HEK293 (cell line): ENCODE data around the gene TRIM66.

Source experiments
- GLI4 ChIP-seq: fragments of 450-650 bp; formaldehyde crosslinking; IDR thresholded peaks from 2 replicates; pipeline ENCODE4 v1.5.1; 2016; ENCODE audit warnings: missing biosample characterization, missing genetic modification characterization
- HOXC10 ChIP-seq: sonication (generic); formaldehyde crosslinking; IDR thresholded peaks from 2 replicates; pipeline ENCODE4 v1.8.1; 2023; ENCODE audit warnings: mild to moderate bottlenecking, missing genetic modification reagents
- SP2 ChIP-seq: fragments of 450-650 bp; formaldehyde crosslinking; IDR thresholded peaks from 2 replicates; pipeline ENCODE4 v1.5.1; 2016; ENCODE audit warnings: missing biosample characterization, missing genetic modification characterization
- SP7 ChIP-seq: fragments of 450-650 bp; formaldehyde crosslinking; IDR thresholded peaks from 2 replicates; pipeline ENCODE4 v1.5.1; 2016; ENCODE audit warnings: missing biosample characterization, missing genetic modification characterization
- TCF7L2 ChIP-seq: IDR thresholded peaks from 2 replicates; pipeline ENCODE4 v1.6.1; 2011; ENCODE audit warnings: low read depth, mild to moderate bottlenecking, inconsistent platforms, low read length, moderate library complexity, borderline replicate concordance
- YY1 ChIP-seq: fragments of 450-650 bp; formaldehyde crosslinking; IDR thresholded peaks from 2 replicates; pipeline ENCODE4 v1.5.1; 2018; ENCODE audit warnings: missing biosample characterization, missing genetic modification characterization
- ZNF248 ChIP-seq: fragments of 450-650 bp; formaldehyde crosslinking; IDR thresholded peaks from 2 replicates; pipeline ENCODE4 v1.5.1; 2017; ENCODE audit warnings: missing biosample characterization, missing genetic modification characterization
- ZNF341 ChIP-seq: fragments of 450-650 bp; formaldehyde crosslinking; IDR thresholded peaks from 2 replicates; pipeline ENCODE4; 2016; ENCODE audit warnings: low read depth, missing biosample characterization, missing genetic modification characterization
- ZNF792 ChIP-seq: fragments of 450-650 bp; formaldehyde crosslinking; IDR thresholded peaks from 2 replicates; pipeline ENCODE4 v1.5.1; 2016; ENCODE audit warnings: missing biosample characterization, missing genetic modification characterization
- TF ChIP-seq, protein P1 (sequence below): fragments of 450-650 bp; formaldehyde crosslinking; IDR thresholded peaks from 2 replicates; pipeline ENCODE4 v1.5.1; 2016; ENCODE audit warnings: missing biosample characterization, missing genetic modification characterization
- TF ChIP-seq, protein P2 (sequence below): fragments of 450-650 bp; formaldehyde crosslinking; IDR thresholded peaks from 2 replicates; pipeline ENCODE4 v1.5.1; 2016; ENCODE audit warnings: missing biosample characterization, missing genetic modification characterization
- TF ChIP-seq, protein P3 (sequence below): fragments of 450-650 bp; formaldehyde crosslinking; IDR thresholded peaks from 2 replicates; pipeline ENCODE4 v1.5.1; 2016; ENCODE audit warnings: missing biosample characterization, missing genetic modification characterization
- TF ChIP-seq, protein P4 (sequence below): fragments of 450-650 bp; formaldehyde crosslinking; IDR thresholded peaks from 2 replicates; pipeline ENCODE4 v1.5.1; 2016; ENCODE audit warnings: missing biosample characterization, missing genetic modification characterization
- TF ChIP-seq, protein P5 (sequence below): fragments of 450-650 bp; formaldehyde crosslinking; IDR thresholded peaks from 2 replicates; pipeline ENCODE4 v1.5.1; 2016; ENCODE audit warnings: missing biosample characterization, missing genetic modification characterization

DNA sequence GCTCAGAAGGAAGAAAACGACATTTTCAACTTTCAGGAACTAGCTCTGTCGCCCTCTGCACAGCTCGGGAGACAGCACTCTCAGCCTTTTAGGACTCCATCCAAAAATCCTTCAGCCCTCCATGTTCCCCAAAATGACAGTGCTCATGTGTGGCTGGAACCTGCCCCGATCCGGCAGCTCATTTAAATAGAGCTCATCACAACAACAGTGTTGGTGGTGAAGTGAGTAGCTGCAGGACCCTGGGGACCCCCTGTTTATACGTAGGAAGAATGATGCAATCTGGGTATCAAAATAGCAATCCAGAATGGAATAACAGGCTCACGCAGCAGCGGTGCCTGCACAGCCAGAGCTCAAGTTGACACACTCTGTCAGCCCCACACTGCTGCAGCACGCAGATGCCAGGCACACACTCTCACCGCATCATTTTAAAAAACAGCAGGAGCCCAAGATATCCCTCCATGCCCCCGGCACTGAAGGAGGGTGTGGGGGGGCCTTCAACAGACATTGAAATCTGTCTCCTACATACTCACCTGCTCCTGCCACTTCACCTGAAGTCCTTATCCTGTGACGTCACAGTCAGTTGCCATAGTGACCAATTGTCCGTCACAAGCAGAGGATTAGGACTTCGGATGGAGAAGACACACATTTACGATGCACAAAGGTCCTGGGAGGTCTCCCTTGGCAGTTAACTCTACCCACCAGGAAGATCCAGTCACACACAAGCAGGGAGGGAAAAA, 24.0 kb downstream of the TRIM66 start:
- TF ChIP-seq, protein P1, sequence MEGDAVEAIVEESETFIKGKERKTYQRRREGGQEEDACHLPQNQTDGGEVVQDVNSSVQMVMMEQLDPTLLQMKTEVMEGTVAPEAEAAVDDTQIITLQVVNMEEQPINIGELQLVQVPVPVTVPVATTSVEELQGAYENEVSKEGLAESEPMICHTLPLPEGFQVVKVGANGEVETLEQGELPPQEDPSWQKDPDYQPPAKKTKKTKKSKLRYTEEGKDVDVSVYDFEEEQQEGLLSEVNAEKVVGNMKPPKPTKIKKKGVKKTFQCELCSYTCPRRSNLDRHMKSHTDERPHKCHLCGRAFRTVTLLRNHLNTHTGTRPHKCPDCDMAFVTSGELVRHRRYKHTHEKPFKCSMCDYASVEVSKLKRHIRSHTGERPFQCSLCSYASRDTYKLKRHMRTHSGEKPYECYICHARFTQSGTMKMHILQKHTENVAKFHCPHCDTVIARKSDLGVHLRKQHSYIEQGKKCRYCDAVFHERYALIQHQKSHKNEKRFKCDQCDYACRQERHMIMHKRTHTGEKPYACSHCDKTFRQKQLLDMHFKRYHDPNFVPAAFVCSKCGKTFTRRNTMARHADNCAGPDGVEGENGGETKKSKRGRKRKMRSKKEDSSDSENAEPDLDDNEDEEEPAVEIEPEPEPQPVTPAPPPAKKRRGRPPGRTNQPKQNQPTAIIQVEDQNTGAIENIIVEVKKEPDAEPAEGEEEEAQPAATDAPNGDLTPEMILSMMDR, result no peak
- no peak for TF ChIP-seq GLI4
- TF ChIP-seq TCF7L2, result no peak
- TF ChIP-seq ZNF248 (tag by site-specific recombination), result no peak
- no peak for TF ChIP-seq YY1 (tag by site-specific recombination)
- TF ChIP-seq SP2 (tag by site-specific recombination), result no peak
- TF ChIP-seq, protein P2, sequence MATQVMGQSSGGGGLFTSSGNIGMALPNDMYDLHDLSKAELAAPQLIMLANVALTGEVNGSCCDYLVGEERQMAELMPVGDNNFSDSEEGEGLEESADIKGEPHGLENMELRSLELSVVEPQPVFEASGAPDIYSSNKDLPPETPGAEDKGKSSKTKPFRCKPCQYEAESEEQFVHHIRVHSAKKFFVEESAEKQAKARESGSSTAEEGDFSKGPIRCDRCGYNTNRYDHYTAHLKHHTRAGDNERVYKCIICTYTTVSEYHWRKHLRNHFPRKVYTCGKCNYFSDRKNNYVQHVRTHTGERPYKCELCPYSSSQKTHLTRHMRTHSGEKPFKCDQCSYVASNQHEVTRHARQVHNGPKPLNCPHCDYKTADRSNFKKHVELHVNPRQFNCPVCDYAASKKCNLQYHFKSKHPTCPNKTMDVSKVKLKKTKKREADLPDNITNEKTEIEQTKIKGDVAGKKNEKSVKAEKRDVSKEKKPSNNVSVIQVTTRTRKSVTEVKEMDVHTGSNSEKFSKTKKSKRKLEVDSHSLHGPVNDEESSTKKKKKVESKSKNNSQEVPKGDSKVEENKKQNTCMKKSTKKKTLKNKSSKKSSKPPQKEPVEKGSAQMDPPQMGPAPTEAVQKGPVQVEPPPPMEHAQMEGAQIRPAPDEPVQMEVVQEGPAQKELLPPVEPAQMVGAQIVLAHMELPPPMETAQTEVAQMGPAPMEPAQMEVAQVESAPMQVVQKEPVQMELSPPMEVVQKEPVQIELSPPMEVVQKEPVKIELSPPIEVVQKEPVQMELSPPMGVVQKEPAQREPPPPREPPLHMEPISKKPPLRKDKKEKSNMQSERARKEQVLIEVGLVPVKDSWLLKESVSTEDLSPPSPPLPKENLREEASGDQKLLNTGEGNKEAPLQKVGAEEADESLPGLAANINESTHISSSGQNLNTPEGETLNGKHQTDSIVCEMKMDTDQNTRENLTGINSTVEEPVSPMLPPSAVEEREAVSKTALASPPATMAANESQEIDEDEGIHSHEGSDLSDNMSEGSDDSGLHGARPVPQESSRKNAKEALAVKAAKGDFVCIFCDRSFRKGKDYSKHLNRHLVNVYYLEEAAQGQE (tag by site-specific recombination), result no peak
- TF ChIP-seq SP7 (tag by site-specific recombination), result no peak
- TF ChIP-seq ZNF341 (tag by site-specific recombination), result no peak
- TF ChIP-seq, protein P3, sequence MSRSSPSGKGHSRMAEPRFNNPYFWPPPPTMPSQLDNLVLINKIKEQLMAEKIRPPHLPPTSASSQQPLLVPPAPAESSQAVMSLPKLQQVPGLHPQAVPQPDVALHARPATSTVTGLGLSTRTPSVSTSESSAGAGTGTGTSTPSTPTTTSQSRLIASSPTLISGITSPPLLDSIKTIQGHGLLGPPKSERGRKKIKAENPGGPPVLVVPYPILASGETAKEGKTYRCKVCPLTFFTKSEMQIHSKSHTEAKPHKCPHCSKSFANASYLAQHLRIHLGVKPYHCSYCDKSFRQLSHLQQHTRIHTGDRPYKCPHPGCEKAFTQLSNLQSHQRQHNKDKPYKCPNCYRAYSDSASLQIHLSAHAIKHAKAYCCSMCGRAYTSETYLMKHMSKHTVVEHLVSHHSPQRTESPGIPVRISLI (tag by site-specific recombination), result no peak
- TF ChIP-seq ZNF792 (tag by site-specific recombination), result no peak
- TF ChIP-seq, protein P4, sequence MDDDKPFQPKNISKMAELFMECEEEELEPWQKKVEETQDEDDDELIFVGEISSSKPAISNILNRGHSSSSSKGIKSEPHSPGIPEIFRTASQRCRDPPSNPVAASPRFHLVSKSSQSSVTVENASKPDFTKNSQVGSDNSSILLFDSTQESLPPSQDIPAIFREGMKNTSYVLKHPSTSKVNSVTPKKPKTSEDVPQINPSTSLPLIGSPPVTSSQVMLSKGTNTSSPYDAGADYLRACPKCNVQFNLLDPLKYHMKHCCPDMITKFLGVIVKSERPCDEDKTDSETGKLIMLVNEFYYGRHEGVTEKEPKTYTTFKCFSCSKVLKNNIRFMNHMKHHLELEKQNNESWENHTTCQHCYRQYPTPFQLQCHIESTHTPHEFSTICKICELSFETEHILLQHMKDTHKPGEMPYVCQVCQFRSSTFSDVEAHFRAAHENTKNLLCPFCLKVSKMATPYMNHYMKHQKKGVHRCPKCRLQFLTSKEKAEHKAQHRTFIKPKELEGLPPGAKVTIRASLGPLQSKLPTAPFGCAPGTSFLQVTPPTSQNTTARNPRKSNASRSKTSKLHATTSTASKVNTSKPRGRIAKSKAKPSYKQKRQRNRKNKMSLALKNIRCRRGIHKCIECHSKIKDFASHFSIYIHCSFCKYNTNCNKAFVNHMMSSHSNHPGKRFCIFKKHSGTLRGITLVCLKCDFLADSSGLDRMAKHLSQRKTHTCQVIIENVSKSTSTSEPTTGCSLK (tag by site-specific recombination), result no peak
- TF ChIP-seq, protein P5, sequence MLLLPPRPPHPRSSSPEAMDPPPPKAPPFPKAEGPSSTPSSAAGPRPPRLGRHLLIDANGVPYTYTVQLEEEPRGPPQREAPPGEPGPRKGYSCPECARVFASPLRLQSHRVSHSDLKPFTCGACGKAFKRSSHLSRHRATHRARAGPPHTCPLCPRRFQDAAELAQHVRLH (tag by site-specific recombination), result no peak
- no peak for TF ChIP-seq HOXC10
